HG03342 (cell line): ENCODE measurements around the gene PTAFR.
"Not testable (repeated sequence)": the region's sequence is repeated elsewhere in the genome, so short reads cannot be mapped to it uniquely, and the experiment has no call there.

Experiments
- ATAC-seq: cut with Tn5 transposase; IDR thresholded peaks from one replicate; pipeline ENCODE4 v1.9.1; 2021; ENCODE audit warnings: mild to moderate bottlenecking, moderate library complexity; ENCODE audit not compliant: unreplicated experiment

Gene PTAFR

GRCh38 chr1:28145728-28146127, 30.8 kb downstream of the PTAFR start:
- no peak for ATAC-seq

- ATAC-seq: peak; percentile 66
Measured at GRCh38 chr1:28144203-28145135, 32.0 kb downstream of the PTAFR start.

- no peak for ATAC-seq
Measured at GRCh38 chr1:28143496-28144202, 32.8 kb downstream of the PTAFR start.

- no peak for ATAC-seq
Measured at GRCh38 chr1:28141685-28142084, 34.8 kb downstream of the PTAFR start.

- not testable (repeated sequence) for ATAC-seq
Measured at GRCh38 chr1:28139866-28140265, 36.6 kb downstream of the PTAFR start.

- no peak for ATAC-seq
Measured at GRCh38 chr1:28139025-28139712, 37.3 kb downstream of the PTAFR start.

GRCh38 chr1:28136922-28137613, 39.4 kb downstream of the PTAFR start:
- no peak for ATAC-seq

- ATAC-seq: no peak
Measured at GRCh38 chr1:28136169-28136921, 40.1 kb downstream of the PTAFR start.

GRCh38 chr1:28135371-28136168, 40.9 kb downstream of the PTAFR start:
- no peak for ATAC-seq

- ATAC-seq: no peak
Measured at GRCh38 chr1:28134651-28135207, 41.8 kb downstream of the PTAFR start.

- ATAC-seq: no peak
Measured at GRCh38 chr1:28132171-28133167, 44.0 kb downstream of the PTAFR start.

GRCh38 chr1:28130901-28131300, 45.6 kb downstream of the PTAFR start:
- no peak for ATAC-seq

GRCh38 chr1:28129150-28129549, 47.3 kb downstream of the PTAFR start:
- no peak for ATAC-seq

- peak; percentile 57 for ATAC-seq
Measured at GRCh38 chr1:28127617-28128257, 48.8 kb downstream of the PTAFR start.

- ATAC-seq: no peak
Measured at GRCh38 chr1:28126783-28127490, 49.6 kb downstream of the PTAFR start.

GRCh38 chr1:28126212-28126611, 50.3 kb downstream of the PTAFR start:
- ATAC-seq: no peak
